ENCODE measurements around the gene RTN1.
A peak's percentile ranks its signal among the peaks of the same experiment; 100 is the strongest.

RTN1 gene
- total RNA-seq, result 0 to 0.07 reads per million in 2 donors

DNA sequence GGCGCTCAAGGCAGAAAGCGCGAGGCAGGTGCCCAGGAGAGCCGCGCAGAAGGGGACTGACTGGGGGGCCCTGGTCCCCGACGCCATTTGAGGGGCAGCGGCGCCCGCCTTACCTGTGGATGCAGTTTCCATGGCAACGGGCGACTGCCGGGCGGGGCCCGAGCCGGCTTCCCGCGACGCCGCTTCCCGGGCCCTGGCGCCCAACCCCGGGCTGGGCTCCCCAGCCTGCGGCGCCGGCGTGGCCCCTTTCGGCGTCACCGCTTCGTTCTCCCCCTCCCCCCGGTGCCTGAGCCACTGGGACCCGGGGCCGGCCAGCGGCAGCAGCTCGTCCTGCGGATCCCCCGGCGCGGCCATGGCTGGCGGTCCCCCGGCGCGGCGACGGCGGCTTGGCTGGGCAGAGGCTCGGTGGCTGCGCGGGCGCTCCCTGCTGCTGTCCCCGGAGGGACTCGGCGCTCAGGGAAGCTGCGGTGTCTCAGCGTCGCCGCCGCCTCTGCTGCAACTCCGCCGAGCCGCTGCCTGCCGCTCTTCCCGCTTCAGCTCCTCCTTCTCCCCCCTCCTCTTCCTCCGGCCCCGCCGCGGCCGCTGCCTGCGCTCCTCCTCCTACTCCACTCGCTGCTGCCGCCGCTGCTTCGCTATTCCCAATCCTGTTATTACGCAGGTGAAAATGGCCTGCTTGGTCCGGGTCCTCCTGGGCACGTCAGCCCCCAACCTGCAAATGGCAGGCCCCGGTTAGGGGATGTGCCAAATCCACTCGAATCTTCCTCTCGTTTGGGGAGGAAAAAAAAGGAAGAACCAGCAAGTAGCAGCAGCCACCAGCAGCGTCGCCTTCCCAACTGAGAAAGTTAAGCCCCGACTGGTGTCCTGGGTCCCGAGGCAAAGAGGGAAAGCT is at the start of gene RTN1:
TSS of gene RTN1 (minus strand) at position 500 of the 889 bp plus-strand sequence. CDS start at position 354, 146 bp downstream.
- peak in 1 of 5 experiments; percentile 29 for DNase-seq

GRCh38 chr14:59920378-59920683 is 49.8 kb upstream of the RTN1 start:
- no peak for DNase-seq

DNA sequence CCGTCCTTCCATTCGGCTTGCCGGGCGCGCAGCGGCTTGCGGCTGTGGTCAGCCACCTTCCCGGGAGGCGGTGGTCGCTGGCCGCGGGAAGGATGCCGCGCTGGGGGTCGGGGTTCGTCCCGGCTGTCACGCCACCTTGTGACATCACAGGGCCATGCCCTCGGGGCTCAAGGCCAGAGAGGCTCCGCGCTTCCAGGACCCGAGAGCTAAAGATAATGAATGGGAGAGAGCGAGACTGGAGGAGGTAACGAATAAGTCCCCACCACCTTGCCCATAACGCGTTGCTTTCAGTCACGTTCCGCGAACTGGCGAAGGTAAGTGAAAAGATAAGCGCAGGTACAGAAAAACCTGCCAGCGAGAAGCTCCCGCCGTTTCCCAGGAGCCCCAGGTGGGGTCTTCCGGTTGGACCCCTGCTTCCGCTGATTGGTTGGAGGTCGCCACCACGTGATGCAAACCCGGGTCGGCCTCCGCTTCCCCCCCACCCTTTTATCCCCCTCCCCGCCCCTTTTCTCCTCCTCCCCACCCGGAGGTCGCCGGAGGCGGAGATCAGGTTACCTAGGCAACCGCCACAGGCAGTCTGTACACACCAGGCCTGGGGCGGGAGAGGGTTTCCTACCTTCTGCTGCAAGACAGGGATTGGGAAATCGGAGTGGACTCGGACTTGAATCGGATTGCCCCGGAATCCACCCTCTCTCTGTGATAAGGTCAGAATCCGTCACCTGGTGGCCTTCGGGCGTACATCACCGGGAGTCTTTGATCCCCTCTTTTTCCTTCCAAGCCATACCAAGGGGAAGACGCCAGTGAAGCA is 49.2 kb upstream of the RTN1 start, which contains the start of gene LRRC9:
TSS of gene LRRC9 (plus strand) at position 575 of the 808 bp plus-strand sequence.
- DNase-seq, result peak in 2 of 5 experiments; percentile 9 to 10

DNA sequence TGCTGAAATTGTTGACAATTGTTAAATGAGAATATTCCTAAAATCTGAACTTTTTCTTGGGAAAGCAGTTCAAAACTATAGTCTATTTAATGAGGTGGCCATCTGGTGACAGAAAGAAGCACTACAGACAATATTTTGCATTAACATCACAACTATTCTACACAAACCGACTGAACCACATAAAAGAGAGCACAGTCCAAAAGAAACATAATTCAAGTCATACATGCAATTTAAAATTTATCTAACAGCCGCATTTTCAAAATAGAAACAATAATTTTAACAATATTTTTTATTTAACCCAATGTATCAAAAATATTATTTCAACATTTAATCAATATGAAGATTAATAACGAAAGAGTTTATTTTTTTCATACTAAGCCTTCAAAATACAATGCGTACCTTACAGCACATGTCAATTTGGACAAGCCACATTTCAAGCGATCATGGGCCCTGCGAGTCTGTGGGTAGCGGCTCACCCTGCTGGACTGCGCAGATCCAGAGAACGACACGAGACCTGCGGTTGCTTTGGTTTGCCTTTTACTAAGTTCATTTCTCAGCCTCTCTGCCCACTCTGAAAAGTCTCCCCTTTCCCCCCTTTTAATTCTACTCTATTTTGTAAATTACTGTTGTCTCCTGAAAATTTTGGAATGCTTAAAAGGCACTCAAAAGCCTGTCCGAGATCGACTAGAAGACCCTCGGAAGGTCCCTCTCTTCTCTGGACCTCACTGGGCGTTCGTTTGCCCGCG is 48.4 kb upstream of the RTN1 start:
- DNase-seq, result peak in 1 of 5 experiments; percentile 11

- DNase-seq, result no peak
Observed at GRCh38 chr14:59913187-59913586, 42.6 kb upstream of the RTN1 start.

DNA sequence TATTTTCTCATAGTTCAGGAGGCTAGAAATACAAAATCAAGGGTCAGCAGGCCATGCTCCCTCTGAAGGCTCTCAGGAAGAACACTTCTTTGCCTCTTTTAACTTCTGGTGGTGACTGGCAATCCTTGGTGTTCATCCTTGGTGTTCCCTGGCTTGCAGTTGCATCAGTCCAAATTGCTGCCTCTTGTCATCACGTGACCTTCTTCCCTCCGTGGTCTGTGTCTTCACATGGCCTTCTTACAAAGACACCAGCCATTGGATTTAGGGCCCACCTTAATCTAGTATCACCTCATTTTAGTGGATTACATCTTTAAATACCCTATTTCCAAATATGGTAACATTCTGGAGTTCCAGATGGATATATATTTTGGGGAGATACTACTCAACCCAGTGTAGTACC is 41.9 kb upstream of the RTN1 start:
- no peak for DNase-seq

GRCh38 chr14:59905188-59905587 is 34.6 kb upstream of the RTN1 start:
- no peak for DNase-seq

- no peak for DNase-seq
Observed at GRCh38 chr14:59904184-59904583, 33.6 kb upstream of the RTN1 start.

DNA sequence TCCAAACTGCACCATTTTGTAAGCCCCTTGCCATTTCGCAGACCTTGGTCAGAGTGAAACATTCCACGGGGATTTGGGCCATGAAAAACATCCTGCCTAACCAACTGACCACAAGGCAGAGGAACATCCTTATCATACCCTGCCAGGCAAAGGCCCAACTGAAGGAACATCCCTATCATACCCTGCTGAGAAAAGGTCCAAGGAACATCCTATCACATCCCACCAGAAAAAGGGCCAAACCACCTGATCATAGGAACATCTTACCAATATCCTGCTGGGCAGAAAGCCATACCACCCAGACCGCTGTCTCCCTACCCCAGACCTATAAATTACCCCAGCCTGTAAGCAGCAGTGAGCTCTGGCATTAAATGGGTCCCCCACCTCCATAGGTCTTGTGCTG is 30.0 kb upstream of the RTN1 start:
- no peak for DNase-seq

GRCh38 chr14:59897757-59898383 is 27.3 kb upstream of the RTN1 start:
- DNase-seq, result peak in 1 of 5 experiments; percentile 8

DNA sequence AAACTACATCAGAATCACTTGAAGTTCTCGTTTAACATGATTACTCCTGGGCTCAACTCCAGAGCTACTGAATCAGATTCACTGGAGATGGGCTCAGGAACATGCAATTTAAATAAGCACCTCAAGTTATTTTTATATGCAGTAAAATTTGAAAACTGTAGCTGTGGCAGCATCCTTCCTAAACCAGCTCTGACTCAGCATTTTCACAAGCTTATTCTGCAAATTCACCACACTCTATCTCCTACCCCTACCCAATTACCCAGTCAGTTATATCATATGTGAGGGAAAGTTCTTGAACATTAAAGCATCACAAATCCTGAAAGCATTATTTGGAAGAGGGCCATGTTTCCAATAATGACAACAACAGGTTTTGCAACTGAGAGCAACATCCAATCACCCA is 25.1 kb upstream of the RTN1 start:
- DNase-seq, result no peak

DNA sequence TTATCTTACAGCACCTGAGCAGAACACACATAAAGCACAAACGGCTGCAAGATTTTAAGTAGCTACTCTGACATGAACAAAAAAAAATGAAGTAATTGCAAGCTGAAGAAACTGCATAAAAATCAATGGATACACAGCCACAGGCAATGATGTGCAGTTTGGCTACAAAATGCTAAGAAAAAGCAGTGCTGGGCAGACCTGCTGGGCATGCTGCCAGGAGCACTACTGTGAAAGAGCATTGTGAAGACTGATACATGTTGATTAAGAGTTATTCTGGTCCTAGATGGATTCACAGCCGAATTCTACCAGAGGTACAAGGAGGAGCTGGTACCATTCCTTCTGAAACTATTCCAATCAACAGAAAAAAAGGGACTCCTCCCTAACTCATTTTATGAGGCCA is 20.1 kb upstream of the RTN1 start:
- no peak for DNase-seq

DNA sequence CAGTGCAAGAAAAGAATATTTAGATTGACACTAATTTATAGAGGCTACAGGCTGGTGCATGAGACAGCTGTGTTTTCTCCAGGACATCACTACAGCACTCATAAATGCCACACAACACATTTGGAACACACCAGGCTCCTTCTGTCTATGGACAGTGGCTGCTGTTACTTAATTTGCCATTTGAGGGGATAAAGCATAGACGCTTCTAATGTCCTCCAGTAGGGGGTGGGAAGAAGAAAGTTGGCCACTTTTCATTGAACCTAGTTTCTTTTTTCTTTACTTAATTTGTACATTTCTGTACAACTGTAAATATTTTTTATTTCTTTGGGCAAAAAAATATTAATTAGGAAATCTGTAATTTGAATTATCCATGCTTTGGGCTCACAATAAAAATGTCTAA is 12.4 kb upstream of the RTN1 start:
- no peak for DNase-seq

DNA sequence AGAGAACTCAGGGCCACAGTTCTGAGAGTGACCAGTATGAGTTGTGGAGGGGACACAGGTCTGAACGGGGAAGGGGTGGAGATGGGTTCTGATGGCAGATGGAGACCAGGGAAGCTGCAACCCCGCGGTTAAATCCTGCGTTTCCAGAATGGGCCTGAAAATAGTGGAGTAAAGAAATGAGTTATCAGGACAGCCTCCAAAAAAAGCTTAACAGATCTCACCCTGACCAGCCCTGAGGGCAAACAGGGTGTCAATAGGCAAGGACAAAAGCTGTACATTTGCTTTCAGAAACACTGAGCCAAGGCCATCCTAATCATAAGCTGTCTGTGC is 555 bp upstream of the RTN1 start:
- no peak for DNase-seq

DNA sequence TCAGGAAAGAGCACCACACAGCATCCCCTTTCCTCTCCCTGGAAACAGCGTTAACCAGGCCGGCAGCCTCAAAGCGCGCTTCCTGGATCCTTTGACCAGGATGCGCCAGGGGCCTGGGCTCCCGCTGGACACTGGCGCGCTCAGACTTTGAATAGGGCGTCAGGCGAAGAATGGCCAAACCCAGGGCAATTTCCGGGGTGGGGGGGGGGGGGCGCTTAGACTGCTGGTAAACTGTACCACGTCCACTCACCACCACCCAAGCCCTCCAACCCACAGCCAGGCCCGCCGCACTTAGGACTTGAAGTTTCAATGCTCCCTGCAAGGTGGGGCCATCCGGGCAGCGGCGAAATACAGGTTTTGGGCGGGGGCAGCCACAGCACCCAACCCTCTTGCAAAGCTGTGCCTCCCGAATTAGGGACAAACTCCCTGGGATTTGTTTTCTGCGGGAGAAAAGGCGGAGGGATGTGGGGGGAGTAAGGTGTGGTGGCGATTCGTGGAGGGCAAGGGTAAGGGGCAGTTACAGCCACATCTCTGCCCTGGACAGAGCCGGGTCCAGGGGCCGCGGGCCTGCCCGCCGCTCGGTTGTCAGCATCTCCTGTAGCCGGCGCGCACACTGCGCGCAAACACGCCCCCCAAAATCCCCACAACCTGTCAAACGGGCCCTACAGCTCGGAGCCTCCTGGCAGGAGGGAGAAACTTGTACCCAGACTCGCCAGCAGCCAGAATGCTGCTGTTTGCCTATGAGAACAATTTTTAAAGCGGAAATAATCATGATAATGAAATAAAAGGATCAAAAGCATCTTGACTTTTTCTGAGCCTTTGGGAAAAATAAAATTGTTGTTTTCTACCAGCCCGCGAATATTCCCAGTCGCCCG is 958 bp downstream of the RTN1 start:
- no peak for DNase-seq

GRCh38 chr14:59868021-59868420 is 2.6 kb downstream of the RTN1 start:
- DNase-seq, result no peak

DNA sequence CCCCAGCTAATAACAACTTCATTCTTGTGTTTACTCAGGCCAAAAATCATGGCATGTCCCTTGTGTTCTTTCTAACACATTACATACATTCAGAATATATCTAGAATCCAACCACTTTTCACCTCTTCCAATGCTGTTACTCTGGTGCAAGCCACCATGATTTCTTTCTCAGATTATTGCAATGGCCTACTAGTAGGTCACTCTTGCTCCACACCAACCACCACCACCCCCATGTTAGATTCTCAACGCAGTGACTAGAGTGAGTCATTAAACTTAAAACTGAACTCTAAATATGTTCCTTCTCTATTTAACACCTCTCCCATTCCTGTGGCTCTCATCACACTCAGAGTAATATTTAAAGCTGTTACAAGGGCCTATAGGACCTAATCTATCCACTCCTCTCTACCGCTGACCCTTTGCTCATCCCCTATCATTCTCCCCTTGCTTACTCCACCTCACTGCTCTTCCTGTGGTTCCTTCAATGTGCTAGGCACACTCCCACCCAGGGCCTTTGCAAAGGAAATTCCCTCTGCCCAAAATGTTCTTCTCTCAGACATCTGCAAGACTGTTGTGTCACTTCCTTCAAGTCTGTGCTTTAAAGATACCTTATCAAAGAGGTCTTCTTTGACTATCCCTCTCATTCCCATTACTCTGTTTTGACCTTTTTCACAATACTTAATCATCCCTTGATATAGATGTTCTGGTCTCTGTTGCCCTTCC is 6.6 kb downstream of the RTN1 start:
- DNase-seq, result no peak

DNA sequence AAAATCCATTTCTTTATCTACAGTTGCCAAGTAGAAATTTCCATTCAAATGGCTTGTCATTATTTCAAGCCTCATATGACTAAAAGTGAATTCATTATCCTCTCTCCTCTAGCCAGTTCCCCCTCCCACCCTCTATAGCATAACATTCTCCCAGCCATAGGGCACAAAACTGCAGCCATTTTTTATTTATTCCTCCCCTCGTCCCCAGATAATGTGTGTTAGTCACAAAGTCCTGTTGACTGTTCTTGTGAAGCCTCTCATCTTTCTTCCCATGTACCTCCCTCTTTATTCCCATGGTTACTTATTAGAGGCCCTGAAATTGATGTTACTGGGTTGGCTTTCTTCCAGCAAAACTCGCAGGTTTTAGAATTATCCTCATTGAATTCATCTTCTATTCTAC is 13.2 kb downstream of the RTN1 start:
- no peak for DNase-seq

DNA sequence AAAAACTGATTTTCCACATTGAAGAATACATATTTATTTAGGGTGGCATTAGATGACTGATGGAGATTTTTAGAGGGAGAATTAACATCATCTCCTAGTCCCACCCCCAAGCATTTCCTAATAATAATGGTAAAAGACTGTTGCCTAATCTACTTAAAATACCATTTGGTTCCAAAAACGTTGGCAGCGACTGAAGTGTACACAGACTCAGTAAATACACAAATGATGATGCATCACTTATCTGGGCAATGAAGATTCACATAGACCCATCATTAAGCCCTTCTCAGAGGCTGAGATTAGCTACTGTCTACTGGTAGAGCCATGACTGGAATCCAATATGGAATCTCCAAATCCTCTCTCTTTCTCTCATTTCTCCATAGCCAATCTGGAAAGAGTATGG is 18.2 kb downstream of the RTN1 start:
- DNase-seq, result no peak

DNA sequence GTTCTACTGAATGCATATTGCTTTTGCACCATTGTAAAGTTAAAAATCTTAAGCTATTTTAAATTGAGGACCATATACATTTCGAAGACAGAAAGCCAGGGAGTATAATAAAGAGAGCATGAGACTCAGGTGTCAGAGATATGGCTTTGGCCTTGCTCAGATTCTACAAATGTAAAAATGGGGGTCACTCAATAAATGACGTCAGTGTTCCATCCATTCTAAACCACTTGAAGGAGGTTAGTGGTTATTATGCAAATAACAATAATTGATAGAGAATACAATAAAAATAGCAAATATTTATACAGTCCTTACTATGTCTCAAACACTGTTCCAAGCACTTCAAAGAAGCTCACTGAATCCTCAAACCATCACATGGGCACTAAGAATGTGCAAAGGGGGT is 20.1 kb downstream of the RTN1 start:
- no peak for DNase-seq
